ENCODE measurements around the gene SAC3D1.

SAC3D1 gene

DNA sequence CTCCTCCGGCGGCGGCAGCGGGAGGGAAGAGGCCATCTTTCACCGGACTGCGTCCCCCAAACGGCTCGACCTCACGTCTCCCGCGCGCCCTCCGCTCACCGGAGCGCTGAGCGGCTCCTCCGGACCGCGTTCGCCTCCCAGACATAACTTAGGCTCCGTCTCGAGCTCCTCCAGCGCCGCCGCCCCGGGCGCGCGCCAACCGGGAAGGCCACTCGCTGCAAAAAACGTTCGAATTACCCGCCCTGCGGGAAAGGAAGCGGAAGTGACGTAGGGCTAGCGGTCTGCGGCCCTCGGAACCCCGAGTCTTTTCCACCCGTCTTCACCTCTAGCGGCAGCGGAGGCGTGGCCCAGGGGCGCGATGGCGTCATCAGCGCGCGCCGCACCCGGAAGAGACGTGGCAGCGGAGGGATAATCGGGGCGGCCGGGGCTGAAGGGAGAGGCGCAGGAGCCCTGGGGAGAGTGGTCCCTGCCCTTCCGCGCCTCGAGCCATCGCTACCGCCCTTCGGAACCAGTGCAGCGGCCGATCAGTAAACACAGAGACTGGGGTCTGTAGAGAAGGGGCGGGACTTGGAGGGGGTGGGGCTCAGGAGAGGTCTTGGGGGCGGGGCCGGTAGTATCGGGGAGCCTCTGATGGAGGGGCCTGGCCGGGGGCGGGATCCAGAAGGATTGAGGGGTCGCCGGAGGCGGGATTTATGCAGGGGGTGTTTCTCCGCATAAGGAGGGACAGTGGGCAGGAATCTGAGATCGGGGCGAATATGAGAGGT is 43.0 kb downstream of the SAC3D1 start, which contains the start of the genes CDCA5 and ZFPL1:
Gene CDCA5 (minus strand): TSS at position 207 of the 764 bp plus-strand sequence. CDS start 62 bp downstream, at position 145.
Gene ZFPL1 (plus strand): TSS at position 389 of the 764 bp plus-strand sequence. CDS start 477 bp downstream, outside the sequence.
- Histone ChIP-seq H2BK12ac (ENCODE audit: low read length) (peak within 1 kb of the TSS; percentile 30), H3K9me3 (ENCODE audit: insufficient read depth, low read depth, low read length) (no peaks in the 10 kb centered on the region), H3K4me3 (ENCODE audit: low read depth, low read length) (peak within 1 kb of the TSS; percentile 97), H2BK5ac (ENCODE audit: low read depth, low read length, poor library complexity) (peak within 1 kb of the TSS; percentile 81), H4K8ac (ENCODE audit: low read depth, low read length) (peak within 1 kb of the TSS; percentile 95), H3K79me1 (ENCODE audit: low read length) (peaks cover 9% of the 10 kb centered on the region), H2AK5ac (ENCODE audit: low read length) (peak within 1 kb of the TSS; percentile 100), H3K18ac (ENCODE audit: low read length) (peak within 1 kb of the TSS; percentile 94), H2AFZ (ENCODE audit: insufficient read depth, low read length, poor library complexity) (peak within 1 kb of the TSS; percentile 87), H3K36me3 (ENCODE audit: control insufficient read depth in 1 of 2, insufficient read depth in 2 of 2, low read length in 2 of 2) (peaks cover 42 to 58% of the 10 kb centered on the region in 2 experiments), H3K9ac (ENCODE audit: low read length) (peak within 1 kb of the TSS; percentile 82), H3K27ac (ENCODE audit: low read depth, low read length) (peak within 1 kb of the TSS; percentile 88), H2BK120ac (ENCODE audit: insufficient read depth, low read length, poor library complexity) (peak within 1 kb of the TSS; percentile 63), H4K12ac (ENCODE audit: low read depth, low read length) (peak within 1 kb of the TSS; percentile 95), H3K14ac (ENCODE audit: low read length) (peak within 1 kb of the TSS; percentile 92), H3K4ac (ENCODE audit: low read depth, low read length) (peak within 1 kb of the TSS; percentile 98), H3K27me3 (ENCODE audit: insufficient read depth, low read length) (no peaks in the 10 kb centered on the region), H3K4me2 (ENCODE audit: low read length) (peak within 1 kb of the TSS; percentile 73), H3K79me2 (ENCODE audit: control insufficient read depth, insufficient read depth, low read length, poor library complexity) (peaks cover 12% of the 10 kb centered on the region), H3K23ac (ENCODE audit: low read length) (no peak within 1 kb of the TSS), H3K4me1 (ENCODE audit: control insufficient read depth in 1 of 2, insufficient read depth in 2 of 2, low read length in 2 of 2) (peaks cover 10 to 11% of the 10 kb centered on the region in 2 experiments), H4K91ac (ENCODE audit: low read depth, low read length) (peak within 1 kb of the TSS; percentile 89)
- no CpG with 5 or more reads among the region's 79 CpGs for WGBS (ENCODE audit: extremely low coverage, insufficient coverage, insufficient read length)
- DNase-seq, result peak; percentile 94 to 98

GRCh38 chr11:65084598-65085375 is 43.8 kb downstream of the SAC3D1 start:
- H3K27ac ChIP-seq (ENCODE audit: low read depth, low read length), result peak overlapping the region; percentile 88
- peaks cover 9% of the 10 kb centered on the region for H3K79me1 ChIP-seq (ENCODE audit: low read length)
- peak overlapping the region; percentile 94 for H3K18ac ChIP-seq (ENCODE audit: low read length)
- H3K4me2 ChIP-seq (ENCODE audit: low read length), result peak overlapping the region; percentile 71
- DNase-seq, result no peak
- H4K12ac ChIP-seq (ENCODE audit: low read depth, low read length), result peak overlapping the region; percentile 95
- peak overlapping the region; percentile 87 for H4K91ac ChIP-seq (ENCODE audit: low read depth, low read length)
- H2BK12ac ChIP-seq (ENCODE audit: low read length), result peak overlapping the region; percentile 30
- peaks cover 10 to 11% of the 10 kb centered on the region in 2 experiments for H3K4me1 ChIP-seq (ENCODE audit: control insufficient read depth in 1 of 2, insufficient read depth in 2 of 2, low read length in 2 of 2)
- H4K8ac ChIP-seq (ENCODE audit: low read depth, low read length), result peak overlapping the region; percentile 95
- H3K79me2 ChIP-seq (ENCODE audit: control insufficient read depth, insufficient read depth, low read length, poor library complexity), result peaks cover 12% of the 10 kb centered on the region
- H3K4ac ChIP-seq (ENCODE audit: low read depth, low read length), result peak overlapping the region; percentile 98
- peak overlapping the region; percentile 92 for H3K14ac ChIP-seq (ENCODE audit: low read length)
- peak overlapping the region; percentile 97 for H3K4me3 ChIP-seq (ENCODE audit: low read depth, low read length)
- H3K27me3 ChIP-seq (ENCODE audit: insufficient read depth, low read length), result no peaks in the 10 kb centered on the region
- peak overlapping the region; percentile 81 for H2BK5ac ChIP-seq (ENCODE audit: low read depth, low read length, poor library complexity)
- H2AFZ ChIP-seq (ENCODE audit: insufficient read depth, low read length, poor library complexity), result peak overlapping the region; percentile 56
- peak overlapping the region; percentile 100 for H2AK5ac ChIP-seq (ENCODE audit: low read length)
- peaks cover 36 to 59% of the 10 kb centered on the region in 2 experiments for H3K36me3 ChIP-seq (ENCODE audit: control insufficient read depth in 1 of 2, insufficient read depth in 2 of 2, low read length in 2 of 2)
- no peak overlapping the region for H3K23ac ChIP-seq (ENCODE audit: low read length)
- H3K9me3 ChIP-seq (ENCODE audit: insufficient read depth, low read depth, low read length), result no peaks in the 10 kb centered on the region
- no CpG with 5 or more reads among the region's 23 CpGs for WGBS (ENCODE audit: extremely low coverage, insufficient coverage, insufficient read length)
- H3K9ac ChIP-seq (ENCODE audit: low read length), result peak overlapping the region; percentile 82
- H2BK120ac ChIP-seq (ENCODE audit: insufficient read depth, low read length, poor library complexity), result peak overlapping the region; percentile 18

GRCh38 chr11:65085446-65085845 is 44.4 kb downstream of the SAC3D1 start:
- Histone ChIP-seq H3K4me3 (ENCODE audit: low read depth, low read length) (no peak overlapping the region), H2BK12ac (ENCODE audit: low read length) (no peak overlapping the region), H3K36me3 (ENCODE audit: control insufficient read depth in 1 of 2, insufficient read depth in 2 of 2, low read length in 2 of 2) (peaks cover 31 to 55% of the 10 kb centered on the region in 2 experiments), H4K12ac (ENCODE audit: low read depth, low read length) (no peak overlapping the region), H3K27me3 (ENCODE audit: insufficient read depth, low read length) (no peaks in the 10 kb centered on the region), H3K27ac (ENCODE audit: low read depth, low read length) (no peak overlapping the region), H3K79me1 (ENCODE audit: low read length) (peaks cover 9% of the 10 kb centered on the region), H3K4ac (ENCODE audit: low read depth, low read length) (no peak overlapping the region), H2AFZ (ENCODE audit: insufficient read depth, low read length, poor library complexity) (no peak overlapping the region), H4K91ac (ENCODE audit: low read depth, low read length) (no peak overlapping the region), H4K8ac (ENCODE audit: low read depth, low read length) (no peak overlapping the region), H3K14ac (ENCODE audit: low read length) (no peak overlapping the region), H3K4me1 (ENCODE audit: control insufficient read depth in 1 of 2, insufficient read depth in 2 of 2, low read length in 2 of 2) (peaks cover 10 to 11% of the 10 kb centered on the region in 2 experiments), H3K9ac (ENCODE audit: low read length) (no peak overlapping the region), H3K79me2 (ENCODE audit: control insufficient read depth, insufficient read depth, low read length, poor library complexity) (peaks cover 12% of the 10 kb centered on the region), H2AK5ac (ENCODE audit: low read length) (no peak overlapping the region), H2BK120ac (ENCODE audit: insufficient read depth, low read length, poor library complexity) (no peak overlapping the region), H2BK5ac (ENCODE audit: low read depth, low read length, poor library complexity) (no peak overlapping the region), H3K9me3 (ENCODE audit: insufficient read depth, low read depth, low read length) (no peaks in the 10 kb centered on the region), H3K18ac (ENCODE audit: low read length) (no peak overlapping the region), H3K23ac (ENCODE audit: low read length) (no peak overlapping the region), H3K4me2 (ENCODE audit: low read length) (peak overlapping the region; percentile 9)
- no CpG with 5 or more reads among the region's 4 CpGs for WGBS (ENCODE audit: extremely low coverage, insufficient coverage, insufficient read length)
- no peak for DNase-seq

DNA sequence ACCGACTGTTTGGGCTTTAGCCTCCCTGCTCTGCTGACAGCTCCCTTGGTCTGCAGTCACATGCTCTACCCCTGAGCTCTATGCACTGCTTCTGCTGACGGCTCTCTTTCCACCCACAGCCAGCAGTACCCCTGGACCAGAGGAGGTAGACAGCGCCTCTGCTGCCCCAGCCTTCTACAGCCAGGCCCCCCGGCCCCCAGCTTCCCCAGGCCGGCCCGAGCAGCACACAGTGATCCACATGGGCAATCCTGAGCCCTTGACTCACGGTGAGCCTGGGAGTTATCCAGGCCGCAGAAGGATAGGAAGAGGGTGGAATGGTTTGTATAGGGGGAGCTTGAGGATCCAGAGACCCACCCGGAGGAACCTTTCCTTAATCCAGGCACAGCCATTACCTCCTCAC is 45.8 kb downstream of the SAC3D1 start:
- no peak overlapping the region for H3K23ac ChIP-seq (ENCODE audit: low read length)
- no peak overlapping the region for H3K14ac ChIP-seq (ENCODE audit: low read length)
- H3K4me3 ChIP-seq (ENCODE audit: low read depth, low read length), result no peak overlapping the region
- no peak overlapping the region for H4K8ac ChIP-seq (ENCODE audit: low read depth, low read length)
- no peak overlapping the region for H2BK12ac ChIP-seq (ENCODE audit: low read length)
- H2AFZ ChIP-seq (ENCODE audit: insufficient read depth, low read length, poor library complexity), result no peak overlapping the region
- H3K79me2 ChIP-seq (ENCODE audit: control insufficient read depth, insufficient read depth, low read length, poor library complexity), result peaks cover 12% of the 10 kb centered on the region
- no peak overlapping the region for H2BK120ac ChIP-seq (ENCODE audit: insufficient read depth, low read length, poor library complexity)
- H3K4me2 ChIP-seq (ENCODE audit: low read length), result no peak overlapping the region
- no peak overlapping the region for H3K18ac ChIP-seq (ENCODE audit: low read length)
- DNase-seq, result no peak
- H4K91ac ChIP-seq (ENCODE audit: low read depth, low read length), result no peak overlapping the region
- peaks cover 10 to 11% of the 10 kb centered on the region in 2 experiments for H3K4me1 ChIP-seq (ENCODE audit: control insufficient read depth in 1 of 2, insufficient read depth in 2 of 2, low read length in 2 of 2)
- no peak overlapping the region for H4K12ac ChIP-seq (ENCODE audit: low read depth, low read length)
- no peak overlapping the region for H3K9ac ChIP-seq (ENCODE audit: low read length)
- peaks cover 9% of the 10 kb centered on the region for H3K79me1 ChIP-seq (ENCODE audit: low read length)
- H3K36me3 ChIP-seq (ENCODE audit: control insufficient read depth in 1 of 2, insufficient read depth in 2 of 2, low read length in 2 of 2), result peaks cover 30 to 49% of the 10 kb centered on the region in 2 experiments
- no CpG with 5 or more reads among the region's 9 CpGs for WGBS (ENCODE audit: extremely low coverage, insufficient coverage, insufficient read length)
- no peaks in the 10 kb centered on the region for H3K9me3 ChIP-seq (ENCODE audit: insufficient read depth, low read depth, low read length)
- no peak overlapping the region for H3K4ac ChIP-seq (ENCODE audit: low read depth, low read length)
- no peaks in the 10 kb centered on the region for H3K27me3 ChIP-seq (ENCODE audit: insufficient read depth, low read length)
- no peak overlapping the region for H2BK5ac ChIP-seq (ENCODE audit: low read depth, low read length, poor library complexity)
- H3K27ac ChIP-seq (ENCODE audit: low read depth, low read length), result no peak overlapping the region
- H2AK5ac ChIP-seq (ENCODE audit: low read length), result no peak overlapping the region
